ENCODE measurements around the gene ZNF277. TPM values are rescaled to one million over a fixed set of nuclear protein-coding genes. Genes with fewer than 3 reads are reported as not detected.

The ZNF277 gene
- total RNA-seq, 4 donors from 2014 or later, result 19.2 to 45.6 (median 32.8) TPM

DNA sequence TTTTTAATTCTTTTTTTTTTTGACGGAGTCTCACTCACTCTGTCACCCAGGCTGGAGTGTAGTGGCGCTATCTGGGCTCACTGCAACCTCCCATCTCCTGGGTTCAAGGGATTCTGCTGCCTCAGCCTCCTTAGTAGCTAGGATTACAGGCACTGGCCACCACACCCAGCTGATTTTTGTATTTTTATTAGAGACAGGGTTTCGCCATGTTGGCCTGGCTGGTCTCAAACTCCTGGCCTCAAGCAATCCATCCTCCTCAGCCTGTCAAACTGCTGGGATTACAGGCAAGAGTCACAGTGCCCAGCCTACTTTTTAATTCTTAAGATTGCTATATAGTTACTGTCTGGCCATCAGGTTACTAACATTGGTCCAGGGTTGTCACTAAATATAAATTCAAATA is 59.6 kb downstream of the ZNF277 start:
- DNase-seq (ENCODE audit: low spot score in 2 of 2), result no peak
- TF ChIP-seq, protein P1, sequence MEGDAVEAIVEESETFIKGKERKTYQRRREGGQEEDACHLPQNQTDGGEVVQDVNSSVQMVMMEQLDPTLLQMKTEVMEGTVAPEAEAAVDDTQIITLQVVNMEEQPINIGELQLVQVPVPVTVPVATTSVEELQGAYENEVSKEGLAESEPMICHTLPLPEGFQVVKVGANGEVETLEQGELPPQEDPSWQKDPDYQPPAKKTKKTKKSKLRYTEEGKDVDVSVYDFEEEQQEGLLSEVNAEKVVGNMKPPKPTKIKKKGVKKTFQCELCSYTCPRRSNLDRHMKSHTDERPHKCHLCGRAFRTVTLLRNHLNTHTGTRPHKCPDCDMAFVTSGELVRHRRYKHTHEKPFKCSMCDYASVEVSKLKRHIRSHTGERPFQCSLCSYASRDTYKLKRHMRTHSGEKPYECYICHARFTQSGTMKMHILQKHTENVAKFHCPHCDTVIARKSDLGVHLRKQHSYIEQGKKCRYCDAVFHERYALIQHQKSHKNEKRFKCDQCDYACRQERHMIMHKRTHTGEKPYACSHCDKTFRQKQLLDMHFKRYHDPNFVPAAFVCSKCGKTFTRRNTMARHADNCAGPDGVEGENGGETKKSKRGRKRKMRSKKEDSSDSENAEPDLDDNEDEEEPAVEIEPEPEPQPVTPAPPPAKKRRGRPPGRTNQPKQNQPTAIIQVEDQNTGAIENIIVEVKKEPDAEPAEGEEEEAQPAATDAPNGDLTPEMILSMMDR (IDR thresholded peaks at IDR 0.05), result no peak
- TF ChIP-seq POLR2A (IDR thresholded peaks at IDR 0.05), result no peak
- no peak overlapping the region for H3K4me3 ChIP-seq (ENCODE audit: low read depth, poor library complexity, severe bottlenecking)
- intact Hi-C loops (cut with DNase I; ENCODE audit: low total_unique reads), result no loop called here
- 91 to 97% methylated on average over 3 of the region's 3 CpGs for WGBS, 2 donors

DNA sequence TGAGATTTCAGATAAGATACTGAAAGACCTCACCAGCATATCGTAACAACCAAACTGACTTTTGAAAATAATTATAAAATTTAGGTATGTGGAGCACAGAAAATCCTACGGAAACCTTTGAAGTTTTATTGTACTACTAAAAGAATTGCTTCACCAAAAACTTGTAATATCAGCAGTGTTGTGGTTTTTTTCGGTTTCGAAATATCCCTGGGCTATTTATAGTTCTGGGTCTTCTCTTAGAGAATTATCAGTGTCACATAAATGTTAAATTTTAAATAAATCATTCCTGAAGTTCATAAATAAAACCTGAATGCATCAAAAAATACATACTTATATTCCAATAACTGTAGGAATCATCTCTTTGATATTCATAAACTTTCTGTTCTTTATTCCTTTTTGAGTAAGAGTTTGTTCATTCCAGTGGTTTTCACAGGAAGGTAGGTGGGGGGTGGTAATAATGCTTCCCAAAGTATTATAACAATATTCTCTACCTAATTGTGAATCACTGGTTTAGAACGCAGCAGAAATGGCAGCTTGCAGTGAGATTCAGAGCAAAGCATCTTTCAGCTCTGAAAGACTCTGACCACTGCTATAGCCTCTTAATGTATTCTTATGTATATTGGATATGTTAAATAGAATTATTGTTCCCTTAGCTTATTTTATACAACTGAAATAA is 60.2 kb downstream of the ZNF277 start:
- no peak for DNase-seq (ENCODE audit: low spot score in 2 of 2)
- intact Hi-C loops (cut with DNase I; ENCODE audit: low total_unique reads), result no loop called here
- TF ChIP-seq POLR2A (IDR thresholded peaks at IDR 0.05), result no peak
- TF ChIP-seq, protein P1 (IDR thresholded peaks at IDR 0.05), result no peak
- 62 to 65% methylated on average over 5 of the region's 5 CpGs for WGBS, 2 donors
- H3K4me3 ChIP-seq (ENCODE audit: low read depth, poor library complexity, severe bottlenecking), result no peak overlapping the region

DNA sequence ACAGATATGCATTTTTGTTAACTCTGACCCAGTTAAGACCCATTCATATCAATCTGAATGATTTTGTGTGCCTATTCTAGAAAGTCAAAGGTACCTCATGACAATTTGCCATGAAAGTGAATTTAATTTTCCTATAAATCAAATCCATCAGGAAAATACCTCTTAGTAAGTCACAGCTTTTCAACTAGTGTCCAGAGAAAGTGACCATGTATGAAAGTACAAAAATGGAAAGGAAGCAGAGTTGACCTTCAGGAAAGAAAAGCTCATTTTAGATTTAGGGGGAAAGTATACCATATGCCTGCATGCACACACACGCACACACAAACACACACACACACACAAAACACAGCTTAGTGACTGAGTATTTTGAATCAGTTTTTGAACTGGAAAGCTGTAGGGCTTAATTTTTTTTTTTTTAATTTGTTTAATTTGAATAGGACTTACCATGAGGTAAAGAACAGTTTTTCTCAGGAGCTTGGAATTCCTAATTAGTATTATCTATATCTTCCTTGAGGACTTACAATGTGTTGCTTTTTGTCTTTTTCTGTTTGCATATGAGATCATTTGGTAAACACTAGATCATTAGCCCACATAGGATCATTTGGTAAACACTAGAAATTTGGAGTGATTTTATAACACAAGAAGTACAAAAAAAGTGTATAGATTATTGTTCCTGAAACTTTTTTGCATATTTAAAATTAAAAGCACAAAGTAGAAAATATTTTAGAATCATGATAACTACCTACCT is 61.6 kb downstream of the ZNF277 start:
- TF ChIP-seq, protein P1 (IDR thresholded peaks at IDR 0.05), result no peak
- no peak for TF ChIP-seq POLR2A (IDR thresholded peaks at IDR 0.05)
- WGBS, 2 donors, result 89 to 96% methylated on average over 1 of the region's 1 CpG
- intact Hi-C loops (cut with DNase I; ENCODE audit: low total_unique reads), result no loop called here
- no peak overlapping the region for H3K4me3 ChIP-seq (ENCODE audit: low read depth, poor library complexity, severe bottlenecking)
- DNase-seq (ENCODE audit: low spot score in 2 of 2), result no peak

DNA sequence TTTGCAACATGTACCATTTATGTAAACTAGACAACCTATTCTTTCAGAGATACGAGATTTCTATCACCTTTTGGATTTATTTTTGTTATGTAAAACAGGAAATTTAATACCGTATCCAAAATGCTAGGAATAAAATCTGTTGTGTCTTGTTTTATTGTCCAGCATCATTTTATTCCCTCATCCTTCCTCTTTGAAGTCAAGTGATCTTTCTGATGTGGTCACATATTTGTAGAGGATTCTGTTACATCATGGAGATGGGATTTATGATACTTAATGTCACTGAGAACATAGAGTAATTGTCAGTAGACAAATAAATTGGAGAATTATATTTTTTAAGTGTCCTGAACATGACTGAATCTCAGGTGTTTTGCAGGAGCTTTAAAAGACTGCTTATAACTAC is 64.7 kb downstream of the ZNF277 start:
- no peak for TF ChIP-seq POLR2A (IDR thresholded peaks at IDR 0.05)
- TF ChIP-seq, protein P1 (IDR thresholded peaks at IDR 0.05), result no peak
- intact Hi-C loops (cut with DNase I; ENCODE audit: low total_unique reads), result no loop called here
- DNase-seq (ENCODE audit: low spot score in 2 of 2), result no peak
- no peak overlapping the region for H3K4me3 ChIP-seq (ENCODE audit: low read depth, poor library complexity, severe bottlenecking)
- WGBS, 2 donors, result 28 to 41% methylated on average over 2 of the region's 2 CpGs

DNA sequence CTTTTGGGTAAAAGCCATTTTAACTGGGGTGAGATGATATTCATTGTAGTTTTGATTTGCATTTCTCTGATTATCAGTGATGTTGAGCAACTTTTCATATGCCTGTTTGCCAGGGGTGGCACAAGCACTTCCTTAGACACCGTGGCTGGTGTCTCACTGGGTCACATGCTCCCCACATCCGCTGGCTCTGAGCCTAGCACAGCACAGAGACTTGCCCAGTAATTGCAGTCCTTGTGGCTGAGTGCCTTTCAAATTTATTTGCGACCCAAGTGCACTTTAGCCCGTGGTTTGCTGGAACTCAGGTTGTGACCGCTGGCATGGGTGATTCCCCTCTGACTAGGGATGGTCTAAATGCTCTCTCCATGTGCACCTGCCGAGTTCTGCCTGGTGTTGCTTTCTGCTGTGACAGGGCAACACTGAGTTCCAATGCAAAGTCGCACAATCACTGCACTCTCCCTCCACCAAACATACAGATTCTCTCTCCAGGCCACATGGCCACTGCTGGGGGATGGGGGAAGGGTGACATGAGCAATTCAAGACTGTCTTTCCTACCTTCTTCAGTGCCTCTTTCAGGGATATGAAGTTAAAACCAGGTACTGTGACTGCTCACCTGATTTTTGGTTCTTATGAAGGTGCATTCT is 66.5 kb downstream of the ZNF277 start:
- DNase-seq (ENCODE audit: low spot score in 2 of 2), result no peak
- TF ChIP-seq, protein P1 (IDR thresholded peaks at IDR 0.05), result no peak
- no peak for TF ChIP-seq POLR2A (IDR thresholded peaks at IDR 0.05)
- no peak overlapping the region for H3K4me3 ChIP-seq (ENCODE audit: low read depth, poor library complexity, severe bottlenecking)
- WGBS, 2 donors, result 76 to 82% methylated on average over 7 of the region's 7 CpGs
- intact Hi-C loops (cut with DNase I; ENCODE audit: low total_unique reads), result no loop called here
